ENCODE results near the gene KRTAP10-3. TPM values are rescaled to one million over a fixed set of nuclear protein-coding genes. Genes with fewer than 3 reads are reported as not detected.
"Not testable (repeated sequence)": the region's sequence is repeated elsewhere in the genome, so short reads cannot be mapped to it uniquely, and the experiment has no call there.

KRTAP10-3 gene
- total and polyA plus RNA-seq, 2 donors (not counting 1 experiment from before 2014, with no cell fraction given): not detected

DNA sequence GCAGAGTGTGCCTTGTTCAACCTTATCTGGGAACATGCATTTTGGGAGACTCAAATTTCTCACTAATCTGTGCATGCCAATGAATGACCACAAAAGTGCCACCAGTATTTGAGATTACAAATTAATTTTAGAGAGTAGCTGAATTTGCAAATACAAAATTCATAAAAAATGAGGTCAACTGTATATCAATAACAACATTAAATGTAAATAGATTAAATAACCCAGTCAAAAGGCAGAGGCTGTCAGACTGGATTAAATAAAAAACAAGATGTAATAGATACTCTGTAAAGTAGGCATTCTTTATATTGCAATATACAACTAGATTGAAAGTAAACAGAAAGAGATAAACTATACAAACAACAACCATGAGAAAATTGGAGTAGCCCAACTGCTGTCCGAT is 5.5 kb upstream of the KRTAP10-3 start:
- Histone ChIP-seq H3K9me3 (ENCODE audit: control insufficient read depth, insufficient read depth, low read depth, low read length) (no peaks in the 10 kb centered on the region), H3K9ac (ENCODE audit: insufficient read depth, low read length) (no peak overlapping the region), H3K36me3 (ENCODE audit: control insufficient read depth, insufficient read depth, low read length) (no peaks in the 10 kb centered on the region), H3K79me2 (ENCODE audit: control insufficient read depth, insufficient read depth, low read length) (no peaks in the 10 kb centered on the region), H3K4me2 (ENCODE audit: extremely low read depth, insufficient read depth, low read length) (no peak overlapping the region), H3K27ac (ENCODE audit: insufficient read depth, low read length) (no peak overlapping the region), H3K27me3 (ENCODE audit: control insufficient read depth, insufficient read depth, low read length) (no peaks in the 10 kb centered on the region), H3K4me3 (replicated peaks in 1 of 4; ENCODE audit: control extremely low read depth in 1 of 4, insufficient read depth in 1 of 4, low read depth in 3 of 4, low read length in 4 of 4) (no peak overlapping the region), H3K4me1 (ENCODE audit: control insufficient read depth, extremely low read depth, insufficient read depth, low read length) (no peaks in the 10 kb centered on the region), H2AFZ (ENCODE audit: low read length) (no peak overlapping the region), H4K20me1 (ENCODE audit: control insufficient read depth, extremely low read depth, insufficient read depth, low read length) (no peaks in the 10 kb centered on the region)
- no peak for TF ChIP-seq EZH2 (IDR thresholded peaks at IDR 0.05; ENCODE audit: low read length, missing control alignments)
- TF ChIP-seq, protein P1, sequence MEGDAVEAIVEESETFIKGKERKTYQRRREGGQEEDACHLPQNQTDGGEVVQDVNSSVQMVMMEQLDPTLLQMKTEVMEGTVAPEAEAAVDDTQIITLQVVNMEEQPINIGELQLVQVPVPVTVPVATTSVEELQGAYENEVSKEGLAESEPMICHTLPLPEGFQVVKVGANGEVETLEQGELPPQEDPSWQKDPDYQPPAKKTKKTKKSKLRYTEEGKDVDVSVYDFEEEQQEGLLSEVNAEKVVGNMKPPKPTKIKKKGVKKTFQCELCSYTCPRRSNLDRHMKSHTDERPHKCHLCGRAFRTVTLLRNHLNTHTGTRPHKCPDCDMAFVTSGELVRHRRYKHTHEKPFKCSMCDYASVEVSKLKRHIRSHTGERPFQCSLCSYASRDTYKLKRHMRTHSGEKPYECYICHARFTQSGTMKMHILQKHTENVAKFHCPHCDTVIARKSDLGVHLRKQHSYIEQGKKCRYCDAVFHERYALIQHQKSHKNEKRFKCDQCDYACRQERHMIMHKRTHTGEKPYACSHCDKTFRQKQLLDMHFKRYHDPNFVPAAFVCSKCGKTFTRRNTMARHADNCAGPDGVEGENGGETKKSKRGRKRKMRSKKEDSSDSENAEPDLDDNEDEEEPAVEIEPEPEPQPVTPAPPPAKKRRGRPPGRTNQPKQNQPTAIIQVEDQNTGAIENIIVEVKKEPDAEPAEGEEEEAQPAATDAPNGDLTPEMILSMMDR (conservative IDR thresholded peaks at IDR 0.05 in 1 of 2, IDR thresholded peaks at IDR 0.05 in 1 of 2; ENCODE audit: low read depth in 1 of 2, low read length in 2 of 2): no peak
- no peak for DNase-seq (ENCODE audit: low read depth in 2 of 2)

DNA sequence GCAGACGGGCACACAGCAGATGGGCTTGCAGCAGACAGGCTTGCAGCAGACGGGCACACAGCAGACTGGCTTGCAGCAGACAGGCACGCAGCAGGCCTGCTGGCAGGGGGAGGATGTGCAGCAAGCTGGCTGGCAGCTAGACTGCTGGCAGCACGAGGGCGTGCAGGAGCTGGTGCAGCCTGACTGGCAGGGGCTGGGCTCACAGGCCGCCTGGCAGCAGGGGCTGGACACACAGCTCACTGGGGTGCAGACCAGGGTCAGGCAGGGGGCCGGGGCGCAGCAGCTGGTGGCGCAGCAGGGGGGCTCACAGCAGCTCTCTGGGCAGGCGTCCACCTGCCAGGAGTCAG is 293 bp downstream of the KRTAP10-3 start:
- not testable (repeated sequence) for H3K36me3 ChIP-seq (ENCODE audit: control insufficient read depth, insufficient read depth, low read length); H3K9ac ChIP-seq (ENCODE audit: insufficient read depth, low read length); DNase-seq (ENCODE audit: low read depth in 2 of 2); H3K4me3 ChIP-seq (replicated peaks in 1 of 4; ENCODE audit: control extremely low read depth in 1 of 4, insufficient read depth in 1 of 4, low read depth in 3 of 4, low read length in 4 of 4); H3K4me2 ChIP-seq (ENCODE audit: extremely low read depth, insufficient read depth, low read length); H3K4me1 ChIP-seq (ENCODE audit: control insufficient read depth, extremely low read depth, insufficient read depth, low read length); H2AFZ ChIP-seq (ENCODE audit: low read length); H3K79me2 ChIP-seq (ENCODE audit: control insufficient read depth, insufficient read depth, low read length); H4K20me1 ChIP-seq (ENCODE audit: control insufficient read depth, extremely low read depth, insufficient read depth, low read length); H3K9me3 ChIP-seq (ENCODE audit: control insufficient read depth, insufficient read depth, low read depth, low read length); H3K27me3 ChIP-seq (ENCODE audit: control insufficient read depth, insufficient read depth, low read length); H3K27ac ChIP-seq (ENCODE audit: insufficient read depth, low read length)

DNA sequence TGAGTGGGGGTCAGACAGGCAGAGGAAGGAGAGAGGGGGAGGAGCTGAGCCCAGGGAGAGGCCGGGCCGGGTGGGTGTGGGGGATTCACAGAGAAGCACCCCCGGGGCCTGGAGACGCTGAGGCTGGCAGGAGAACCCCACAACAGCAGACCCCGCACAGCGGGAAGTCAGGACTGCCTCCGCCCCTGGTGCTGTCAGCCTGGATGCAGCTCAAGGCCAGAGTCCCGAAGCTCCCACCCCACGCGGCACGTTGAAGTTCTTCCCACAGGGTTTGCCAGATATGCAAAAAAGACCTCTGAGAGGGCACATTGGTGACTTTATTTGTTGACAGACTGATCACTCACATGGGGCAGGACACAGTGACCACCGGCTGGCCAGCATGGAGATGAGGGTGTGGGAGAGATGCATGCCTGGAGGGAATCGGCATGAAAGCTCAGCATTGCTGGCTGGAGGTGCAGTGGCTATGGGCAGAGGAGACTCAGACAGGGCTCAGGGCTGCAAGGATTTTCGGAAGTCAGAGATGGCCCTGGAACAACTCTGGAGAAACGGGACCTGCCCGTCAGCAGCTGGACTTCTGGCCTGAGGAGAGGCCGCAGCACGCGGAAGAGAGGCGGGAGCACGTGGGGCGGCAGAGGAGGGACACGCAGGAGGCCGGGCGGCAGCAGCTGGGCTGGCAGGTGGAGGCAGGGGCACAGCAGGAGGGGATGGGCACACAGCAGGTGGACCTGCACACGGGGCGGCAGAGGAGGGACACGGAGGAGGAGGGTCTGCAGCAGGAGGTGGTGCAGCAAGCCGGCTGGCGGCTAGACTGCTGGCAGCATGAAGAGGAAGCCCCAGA is 885 bp downstream of the KRTAP10-3 start:
- Histone ChIP-seq H3K36me3 (ENCODE audit: control insufficient read depth, insufficient read depth, low read length) (no peaks in the 10 kb centered on the region), H2AFZ (ENCODE audit: low read length) (no peak overlapping the region), H4K20me1 (ENCODE audit: control insufficient read depth, extremely low read depth, insufficient read depth, low read length) (no peaks in the 10 kb centered on the region), H3K79me2 (ENCODE audit: control insufficient read depth, insufficient read depth, low read length) (no peaks in the 10 kb centered on the region), H3K4me1 (ENCODE audit: control insufficient read depth, extremely low read depth, insufficient read depth, low read length) (no peaks in the 10 kb centered on the region), H3K9ac (ENCODE audit: insufficient read depth, low read length) (no peak overlapping the region), H3K4me2 (ENCODE audit: extremely low read depth, insufficient read depth, low read length) (no peak overlapping the region), H3K27me3 (ENCODE audit: control insufficient read depth, insufficient read depth, low read length) (no peaks in the 10 kb centered on the region), H3K27ac (ENCODE audit: insufficient read depth, low read length) (no peak overlapping the region), H3K4me3 (replicated peaks in 1 of 4; ENCODE audit: control extremely low read depth in 1 of 4, insufficient read depth in 1 of 4, low read depth in 3 of 4, low read length in 4 of 4) (no peak overlapping the region), H3K9me3 (ENCODE audit: control insufficient read depth, insufficient read depth, low read depth, low read length) (no peaks in the 10 kb centered on the region)
- TF ChIP-seq EZH2 (IDR thresholded peaks at IDR 0.05; ENCODE audit: low read length, missing control alignments): no peak
- TF ChIP-seq, protein P1 (conservative IDR thresholded peaks at IDR 0.05 in 1 of 2, IDR thresholded peaks at IDR 0.05 in 1 of 2; ENCODE audit: low read depth in 1 of 2, low read length in 2 of 2): no peak
- no peak for DNase-seq (ENCODE audit: low read depth in 2 of 2)
